Loucy (cell line): ENCODE data around the gene KLF9.

ENCODE experiments used
- CTCF ChIP-seq: fragments of 200-600 bp; sonication (generic); conservative IDR thresholded peaks from 2 replicates; pipeline ENCODE4 v1.5.1; 2014; ENCODE audit warnings: mild to moderate bottlenecking, antibody characterized with exemption, low read length
- EZH2phosphoT487 ChIP-seq: fragments of 200-600 bp; IDR thresholded peaks from 2 replicates; pipeline ENCODE4 v1.6.1; 2018; ENCODE audit warnings: antibody characterized with exemption, mild to moderate bottlenecking, moderate library complexity, borderline replicate concordance

GRCh38 chr9:70427161-70427945, 12.9 kb upstream of the KLF9 start:
- TF ChIP-seq CTCF = no peak
- no peak for TF ChIP-seq EZH2phosphoT487
